Gastrocnemius medialis (tissue), 4 donors: ENCODE measurements around the gene TGM3.

ENCODE experiments used
- CTCF ChIP-seq, 5 experiments: fragments of 450-650 bp in 3 of 5; fragments of 200-600 bp in 2 of 5; sonication (generic) in 2 of 5; IDR thresholded peaks in 4 of 5; conservative IDR thresholded peaks in 1 of 5; 1 replicate in 4 of 5; 2 replicates in 1 of 5; pipeline ENCODE4 v1.5.1; 2016 to 2019; ENCODE audit warnings: antibody characterized with exemption in 5 of 5, mild to moderate bottlenecking in 3 of 5, moderate library complexity in 3 of 5
- POLR2A ChIP-seq, 2 donors: fragments of 450-650 bp; IDR thresholded peaks; one replicate each; pipeline ENCODE4 v1.6.1; 2017; ENCODE audit warnings: antibody characterized with exemption in 2 of 2, mild to moderate bottlenecking in 2 of 2, moderate library complexity in 2 of 2

GRCh38 chr20:2261046-2261485 is 34.7 kb upstream of the TGM3 start:
- TF ChIP-seq CTCF (IDR thresholded peaks at IDR 0.05 in 4 of 5, conservative IDR thresholded peaks at IDR 0.05 in 1 of 5) (no peak), POLR2A (IDR thresholded peaks at IDR 0.05) (no peak)
